GM12892 (cell line): Measurements from ENCODE around the gene DKK3.

ENCODE experiments used
- POLR2A ChIP-seq: IDR thresholded peaks from 2 replicates; pipeline ENCODE4 v1.6.1; 2011; ENCODE audit warnings: low read depth, low read length, control low read depth
- POLR2AphosphoS5 ChIP-seq: IDR thresholded peaks from 2 replicates; pipeline ENCODE4 v1.6.1; 2011; ENCODE audit warnings: low read depth, low read length, control low read depth

DNA sequence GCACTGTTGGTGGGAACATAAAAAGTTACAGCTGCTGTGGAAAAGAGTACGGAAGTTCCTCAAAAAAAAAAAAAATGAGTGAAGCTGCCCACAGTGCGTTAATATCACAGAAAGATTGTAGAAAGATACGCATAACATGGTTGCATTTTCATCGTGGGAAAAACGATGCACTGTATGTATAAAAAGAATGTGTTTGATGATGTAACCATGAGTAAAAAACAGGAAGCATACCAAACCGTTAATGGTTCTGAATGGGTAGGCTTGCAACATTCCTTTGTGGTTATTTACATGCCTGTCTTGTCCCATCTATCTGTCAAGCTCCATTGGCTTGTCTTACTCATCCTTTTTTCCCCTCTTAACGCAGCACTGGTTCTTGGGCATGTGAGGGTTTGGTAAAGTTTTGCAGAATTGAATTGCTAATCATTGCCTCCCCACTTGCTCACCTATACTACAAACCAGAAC is 33.8 kb upstream of the DKK3 start:
- TF ChIP-seq POLR2A (no peak), POLR2AphosphoS5 (no peak)
